ENCODE data around the gene FAM200B. TPM values are rescaled to one million over a fixed set of nuclear protein-coding genes. Genes with fewer than 3 reads are reported as not detected.

FAM200B gene
- total and polyA plus RNA-seq, 2 donors (not counting 3 experiments of a cell fraction or from before 2014, with no cell fraction given): 13.9 to 24.6 TPM

- Histone ChIP-seq H3K9me3 (replicated peaks; ENCODE audit: control insufficient read depth, insufficient read depth, low read length) (no peaks in the 10 kb centered on the region), H3K4me1 (ENCODE audit: control insufficient read depth, extremely low read depth, insufficient read depth, low read length) (peaks cover 5% of the 10 kb centered on the region), H3K9ac (replicated peaks; ENCODE audit: extremely low read depth, insufficient read depth, low read length) (no peak overlapping the region), H3K4me2 (ENCODE audit: insufficient read depth, low read length) (no peak overlapping the region), H2AFZ (ENCODE audit: low read depth, low read length) (peak overlapping the region; percentile 97), H4K20me1 (replicated peaks; ENCODE audit: control insufficient read depth, extremely low read depth, insufficient read depth, low read length) (no peaks in the 10 kb centered on the region), H3K79me2 (ENCODE audit: control insufficient read depth, insufficient read depth, low read length) (no peaks in the 10 kb centered on the region), H3K27me3 (ENCODE audit: control insufficient read depth in 2 of 2, insufficient read depth in 2 of 2, low read length in 2 of 2) (no peaks in the 10 kb centered on the region), H3K9me1 (replicated peaks; ENCODE audit: control insufficient read depth, extremely low read depth, insufficient read depth, low read length) (no peaks in the 10 kb centered on the region), H3K27ac (ENCODE audit: insufficient read depth, low read depth, low read length) (no peak overlapping the region), H3K36me3 (ENCODE audit: control insufficient read depth in 2 of 2, extremely low read depth in 1 of 2, insufficient read depth in 2 of 2, low read length in 2 of 2) (no peaks in the 10 kb centered on the region), H3K4me3 (replicated peaks in 1 of 3; ENCODE audit: insufficient read depth in 1 of 3, low read depth in 1 of 3, low read length in 3 of 3) (peak overlapping the region in 2 of 3 experiments; percentile 48 to 58)
- no peak for TF ChIP-seq EZH2 (IDR thresholded peaks at IDR 0.05; ENCODE audit: borderline replicate concordance, low read depth, low read length, severe bottlenecking)
- TF ChIP-seq GATA2 (IDR thresholded peaks at IDR 0.05; ENCODE audit: insufficient read depth, insufficient read length, low read depth, low read length): no peak
- no peak for TF ChIP-seq POLR2A (IDR thresholded peaks at IDR 0.05; ENCODE audit: low read depth, low read length)
- TF ChIP-seq POLR2AphosphoS5 (IDR thresholded peaks at IDR 0.05; ENCODE audit: insufficient read depth, low read depth, low read length): no peak
- no peak for TF ChIP-seq FOS (IDR thresholded peaks at IDR 0.05; ENCODE audit: borderline replicate concordance, insufficient read depth, low read length)
- FAIRE-seq (no peak), DNase-seq (ENCODE audit: low read depth, low spot score) (no peak)
- dilution Hi-C loops (cut with MboI; ENCODE audit: extremely low pct_ligation_motif_present, low sequenced_read_pairs): no loop called here
- intact Hi-C loops (cut with micrococcal nuclease): no loop called here
- CTCF ChIA-PET: interaction anchor here (1.3 kb wide), 1 partner anchor 21 kb away, joined by 3 read pairs; no protein-coding TSS in a partner anchor
- POLR2A ChIA-PET: no interaction called here
- BruUV-seq (replicated peaks): no TSS peak
These were observed 21.8 kb downstream of the FAM200B start for GRCh38 chr4:15703439-15703838.

- Histone ChIP-seq H3K4me1 (ENCODE audit: control insufficient read depth, extremely low read depth, insufficient read depth, low read length) (peaks cover 5% of the 10 kb centered on the region), H3K36me3 (ENCODE audit: control insufficient read depth in 2 of 2, extremely low read depth in 1 of 2, insufficient read depth in 2 of 2, low read length in 2 of 2) (no peaks in the 10 kb centered on the region), H3K4me2 (ENCODE audit: insufficient read depth, low read length) (no peak overlapping the region), H3K27ac (ENCODE audit: insufficient read depth, low read depth, low read length) (no peak overlapping the region), H2AFZ (ENCODE audit: low read depth, low read length) (no peak overlapping the region), H3K79me2 (ENCODE audit: control insufficient read depth, insufficient read depth, low read length) (no peaks in the 10 kb centered on the region), H4K20me1 (replicated peaks; ENCODE audit: control insufficient read depth, extremely low read depth, insufficient read depth, low read length) (no peaks in the 10 kb centered on the region), H3K9me1 (replicated peaks; ENCODE audit: control insufficient read depth, extremely low read depth, insufficient read depth, low read length) (no peaks in the 10 kb centered on the region), H3K9me3 (replicated peaks; ENCODE audit: control insufficient read depth, insufficient read depth, low read length) (no peaks in the 10 kb centered on the region), H3K27me3 (ENCODE audit: control insufficient read depth in 2 of 2, insufficient read depth in 2 of 2, low read length in 2 of 2) (no peaks in the 10 kb centered on the region), H3K4me3 (replicated peaks in 1 of 3; ENCODE audit: insufficient read depth in 1 of 3, low read depth in 1 of 3, low read length in 3 of 3) (no peak overlapping the region), H3K9ac (replicated peaks; ENCODE audit: extremely low read depth, insufficient read depth, low read length) (no peak overlapping the region)
- POLR2A ChIA-PET: no interaction called here
- no TSS peak for BruUV-seq (replicated peaks)
- FAIRE-seq (peak; percentile 33), DNase-seq (ENCODE audit: low read depth, low spot score) (no peak)
- no peak for TF ChIP-seq JUN (IDR thresholded peaks at IDR 0.05; ENCODE audit: borderline replicate concordance, insufficient read depth, insufficient read length, low read depth)
- TF ChIP-seq CTCF (IDR thresholded peaks at IDR 0.05; ENCODE audit: extremely low read depth in 1 of 2, insufficient read depth in 1 of 2, low read depth in 1 of 2, low read length in 2 of 2): no peak
- TF ChIP-seq GATA2 (IDR thresholded peaks at IDR 0.05; ENCODE audit: insufficient read depth, insufficient read length, low read depth, low read length): no peak
- no peak for TF ChIP-seq MAX (IDR thresholded peaks at IDR 0.05; ENCODE audit: insufficient read depth, insufficient read length)
- TF ChIP-seq MYC (IDR thresholded peaks at IDR 0.05; ENCODE audit: low read depth, low read length): no peak
- no peak for TF ChIP-seq FOS (IDR thresholded peaks at IDR 0.05; ENCODE audit: borderline replicate concordance, insufficient read depth, low read length)
- no peak for TF ChIP-seq EZH2 (IDR thresholded peaks at IDR 0.05; ENCODE audit: borderline replicate concordance, low read depth, low read length, severe bottlenecking)
- no peak for TF ChIP-seq POLR2A (IDR thresholded peaks at IDR 0.05; ENCODE audit: low read depth, low read length)
- no peak for TF ChIP-seq POLR2AphosphoS5 (IDR thresholded peaks at IDR 0.05; ENCODE audit: insufficient read depth, low read depth, low read length)
- CTCF ChIA-PET: no interaction called here
- intact Hi-C loops (cut with micrococcal nuclease) (no loop called here), dilution Hi-C loops (cut with MboI; ENCODE audit: extremely low pct_ligation_motif_present, low sequenced_read_pairs) (no loop called here)
These were observed 22.5 kb downstream of the FAM200B start for GRCh38 chr4:15704129-15704528.
